Neural cell (in vitro differentiated cells): Measurements from ENCODE around the gene ANAPC5.
"Not testable (repeated sequence)": the region's sequence is repeated elsewhere in the genome, so short reads cannot be mapped to it uniquely, and the experiment has no call there.

Experiments used
- CTCF ChIP-seq: fragments of 450-650 bp; IDR thresholded peaks from 2 replicates; pipeline ENCODE4 v1.5.1; 2014; ENCODE audit warnings: antibody characterized with exemption, mild to moderate bottlenecking, moderate library complexity; ENCODE audit not compliant: poor library complexity, severe bottlenecking
- EP300 ChIP-seq: fragments of 450-650 bp; conservative IDR thresholded peaks from 2 replicates; pipeline ENCODE4 v1.6.1; 2014; ENCODE audit warnings: antibody characterized with exemption, mild to moderate bottlenecking, moderate library complexity; ENCODE audit not compliant: poor library complexity, severe bottlenecking
- EZH2 ChIP-seq: fragments of 200-600, 300-800 bp; shearing (Covaris generic), sonication (generic); IDR thresholded peaks from 2 replicates; pipeline ENCODE4 v1.6.1; 2014; ENCODE audit warnings: antibody characterized with exemption, low read length, borderline replicate concordance, mild to moderate bottlenecking; ENCODE audit not compliant: insufficient read depth, poor library complexity, severe bottlenecking
- POLR2AphosphoS5 ChIP-seq: IDR thresholded peaks from 2 replicates; pipeline ENCODE4 v1.6.1; 2012
- RAD21 ChIP-seq: fragments of 450-650 bp; conservative IDR thresholded peaks from 2 replicates; pipeline ENCODE4 v1.6.1; 2014; ENCODE audit warnings: antibody characterized with exemption, mild to moderate bottlenecking, moderate library complexity
- REST ChIP-seq: IDR thresholded peaks from 2 replicates; pipeline ENCODE4 v1.6.1; 2012; ENCODE audit warnings: borderline replicate concordance
- SMC3 ChIP-seq: fragments of 450-650 bp; conservative IDR thresholded peaks from 2 replicates; pipeline ENCODE4 v1.6.1; 2014; ENCODE audit warnings: antibody characterized with exemption, mild to moderate bottlenecking, moderate library complexity; ENCODE audit not compliant: poor library complexity
- TAF1 ChIP-seq: IDR thresholded peaks from 2 replicates; pipeline ENCODE4 v1.6.1; 2012; ENCODE audit warnings: low read depth

GRCh38 chr12:121374336-121374735 lies 22.1 kb upstream of the ANAPC5 start:
- TF ChIP-seq CTCF, EZH2, EP300, TAF1, RAD21, REST, SMC3, POLR2AphosphoS5: not testable (repeated sequence)
